PC-3 (cell line): ENCODE measurements around the gene TSGA10. TPM values are rescaled to one million over a fixed set of nuclear protein-coding genes. Genes with fewer than 3 reads are reported as not detected.
"Not testable (repeated sequence)": the region's sequence is repeated elsewhere in the genome, so short reads cannot be mapped to it uniquely, and the experiment has no call there.

Experiments
- ATAC-seq: fragments of 200-7000 bp; cut with Tn5 transposase; 2 replicates; pipeline ENCODE4 v1.9.1; 2020; ENCODE audit warnings: mild to moderate bottlenecking, moderate library complexity
- BruUV-seq: library from RNA; stranded (reverse); fragments of 400-500 nt; replicated peaks from 2 replicates; lab custom pipeline; 2021; lab: Mats Ljungman, UMichigan
- CTCF ChIA-PET: fragments of 300-600 bp; sonication (Branson Sonifier 250); formaldehyde crosslinking; loops from one replicate; lab custom pipeline; 2022; ENCODE audit warnings: antibody characterized with exemption; lab: Charles Lee
- POLR2A ChIA-PET: fragments of 300-600 bp; sonication (Branson Sonifier 250); formaldehyde crosslinking; loops from one replicate; lab custom pipeline; 2022; ENCODE audit warnings: antibody characterized with exemption; ENCODE audit not compliant: unreplicated experiment; lab: Charles Lee
- DNase-seq: peaks from one replicate; pipeline ENCODE4 v3.0.0-alpha.2; 2015
- H2AFZ ChIP-seq: fragments of 300-600 bp; sonication (generic); 2 replicates; pipeline ENCODE4 v1.6.0; 2016; ENCODE audit warnings: antibody characterized with exemption, low read length
- H3F3A ChIP-seq: fragments of 300-600 bp; sonication (generic); one replicate; pipeline ENCODE4 v1.6.0; 2017; ENCODE audit warnings: antibody characterized with exemption, low read length, control low read depth, mild to moderate bottlenecking; ENCODE audit not compliant: unreplicated experiment
- H3K27ac ChIP-seq: fragments of 300-600 bp; sonication (generic); 2 replicates; pipeline ENCODE4 v1.5.1; 2016; ENCODE audit warnings: mild to moderate bottlenecking, low read length
- H3K27me3 ChIP-seq: fragments of 300-600 bp; sonication (generic); 2 replicates; pipeline ENCODE4 v1.6.1; 2016; ENCODE audit warnings: low read length, mixed read lengths
- H3K36me3 ChIP-seq: fragments of 300-600 bp; sonication (generic); 2 replicates; pipeline ENCODE4 v1.6.1; 2016; ENCODE audit warnings: low read depth, mixed run types, low read length, mixed read lengths
- H3K4me1 ChIP-seq: fragments of 300-600 bp; sonication (generic); 2 replicates; pipeline ENCODE4 v1.5.1; 2016; ENCODE audit warnings: low read length; ENCODE audit not compliant: insufficient read depth
- H3K4me2 ChIP-seq: fragments of 300-600 bp; sonication (generic); 2 replicates; pipeline ENCODE4 v1.6.0; 2016; ENCODE audit warnings: low read length
- H3K4me3 ChIP-seq: fragments of 300-600 bp; sonication (generic); 2 replicates; pipeline ENCODE4 v1.5.1; 2016; ENCODE audit warnings: mild to moderate bottlenecking, low read length, mixed read lengths
- H3K79me2 ChIP-seq: fragments of 300-600 bp; sonication (generic); 2 replicates; pipeline ENCODE4 v1.6.1; 2017; ENCODE audit warnings: low read length, mixed read lengths
- H3K9ac ChIP-seq: fragments of 300-600 bp; sonication (generic); 2 replicates; pipeline ENCODE4 v1.6.0; 2016; ENCODE audit warnings: mild to moderate bottlenecking, low read length
- H3K9me2 ChIP-seq: fragments of 300-600 bp; sonication (generic); replicated peaks from 2 replicates; pipeline ENCODE4 v1.6.1; 2016; ENCODE audit warnings: mixed run types, low read length, mixed read lengths
- H3K9me3 ChIP-seq: fragments of 300-600 bp; sonication (generic); 2 replicates; pipeline ENCODE4 v1.6.1; 2016; ENCODE audit warnings: low read length, mixed read lengths
- H4K20me1 ChIP-seq: fragments of 300-600 bp; sonication (generic); 2 replicates; pipeline ENCODE4 v1.6.1; 2016; ENCODE audit warnings: low read length, mixed read lengths
- CTCF ChIP-seq: fragments of 300-600 bp; sonication (generic); conservative IDR thresholded peaks from 2 replicates; pipeline ENCODE4 v1.5.1; 2017; ENCODE audit warnings: antibody characterized with exemption, low read depth, mild to moderate bottlenecking, low read length
- EZH2 ChIP-seq: fragments of 300-600 bp; sonication (generic); IDR thresholded peaks from one replicate; pipeline ENCODE4 v1.6.1; 2017; ENCODE audit warnings: antibody characterized with exemption, mild to moderate bottlenecking, low read length; ENCODE audit not compliant: unreplicated experiment
- EZH2phosphoT487 ChIP-seq: fragments of 300-600 bp; sonication (generic); IDR thresholded peaks from 2 replicates; pipeline ENCODE4 v1.6.1; 2018; ENCODE audit warnings: mild to moderate bottlenecking, antibody characterized with exemption, low read length, borderline replicate concordance
- intact Hi-C: fragments of 100-400 bp; cut with micrococcal nuclease; formaldehyde crosslinking; loops from 2 replicates; pipeline ENCODE4 v1.9.0; 2023
- total RNA-seq: library from RNA; depleted of rRNA; stranded (reverse); fragments of >200 nt; gene quantifications from 2 replicates; pipeline ENCODE4 v1.2.3, GENCODE V29; 2014

TSGA10 gene
- total RNA-seq, 1 experiment from 2014 or later = 8.9 TPM

- no peak overlapping the region for H3K4me3 ChIP-seq
- peak overlapping the region; percentile 30 for H3K4me2 ChIP-seq
- no peak for TF ChIP-seq EZH2
- no peak for TF ChIP-seq EZH2phosphoT487
- TF ChIP-seq CTCF = peak; percentile 82
- no peaks in the 10 kb centered on the region for H3K4me1 ChIP-seq
- H3K36me3 ChIP-seq = no peaks in the 10 kb centered on the region
- H4K20me1 ChIP-seq = no peaks in the 10 kb centered on the region
- no peak overlapping the region for H3K9ac ChIP-seq
- intact Hi-C loops = loop anchor here (1.0 to 5.0 kb wide), 3 partner anchors 229 to 417 kb away; partner anchors contain the start of gene MGAT4A
- no peak overlapping the region for H2AFZ ChIP-seq
- no peak overlapping the region for H3K27ac ChIP-seq
- H3K27me3 ChIP-seq = no peaks in the 10 kb centered on the region
- no peaks in the 10 kb centered on the region for H3K9me2 ChIP-seq
- DNase-seq = peak; percentile 78
- CTCF ChIA-PET = interaction anchor here (1.0 kb wide), 1 partner anchor 417 kb away, joined by 4 read pairs; no protein-coding TSS in a partner anchor
- no peaks in the 10 kb centered on the region for H3F3A ChIP-seq
- no TSS peak for BruUV-seq
- H3K9me3 ChIP-seq = no peaks in the 10 kb centered on the region
- H3K79me2 ChIP-seq = no peaks in the 10 kb centered on the region
- POLR2A ChIA-PET = interaction anchor here (0.6 kb wide), 1 partner anchor 369 kb away, joined by 3 read pairs; no protein-coding TSS in a partner anchor
- peak; percentile 98 for ATAC-seq
These were observed 88.4 kb downstream of the TSGA10 start for GRCh38 chr2:99066075-99066958.

- POLR2A ChIA-PET, H2AFZ ChIP-seq, H3K27me3 ChIP-seq, H3K4me3 ChIP-seq, H3K4me1 ChIP-seq, H3K4me2 ChIP-seq, BruUV-seq, CTCF ChIA-PET, H3K9ac ChIP-seq, H3F3A ChIP-seq, H3K9me2 ChIP-seq, intact Hi-C loops, ATAC-seq, H3K79me2 ChIP-seq, H3K27ac ChIP-seq, H3K9me3 ChIP-seq, H3K36me3 ChIP-seq, DNase-seq, H4K20me1 ChIP-seq: not testable (repeated sequence)
These were observed 105.6 kb downstream of the TSGA10 start for GRCh38 chr2:99049187-99049586.

- H3K4me2 ChIP-seq, H3K36me3 ChIP-seq, ATAC-seq, H3K27ac ChIP-seq, BruUV-seq, H3K9me3 ChIP-seq, H3K9me2 ChIP-seq, H3K4me3 ChIP-seq, H3K9ac ChIP-seq, CTCF ChIA-PET, H3K27me3 ChIP-seq, H2AFZ ChIP-seq, intact Hi-C loops, POLR2A ChIA-PET, H4K20me1 ChIP-seq, DNase-seq, H3F3A ChIP-seq, H3K4me1 ChIP-seq, H3K79me2 ChIP-seq: not testable (repeated sequence)
These were observed 113.9 kb downstream of the TSGA10 start for GRCh38 chr2:99040736-99041300.
